Sigmoid colon (tissue), 4 donors: Measurements from ENCODE around the gene COL3A1.
A peak's percentile ranks its signal among the peaks of the same experiment; 100 is the strongest.

Source experiments
- CTCF ChIP-seq, 4 experiments: fragments of 450-650 bp in 3 of 4; fragments of 200-600 bp in 1 of 4; IDR thresholded peaks; one replicate each; pipeline ENCODE4 v1.5.1; 2016 to 2019; ENCODE audit warnings: antibody characterized with exemption in 4 of 4, mild to moderate bottlenecking in 3 of 4, moderate library complexity in 2 of 4
- EP300 ChIP-seq, 4 donors: sonication (generic); formaldehyde crosslinking; IDR thresholded peaks; one replicate each; pipeline ENCODE4 v1.6.1; 2017; ENCODE audit warnings: antibody characterized with exemption in 4 of 4
- POLR2A ChIP-seq, 2 donors: fragments of 450-650 bp; IDR thresholded peaks; one replicate each; pipeline ENCODE4 v1.6.1; 2016; ENCODE audit warnings: antibody characterized with exemption in 2 of 2, mild to moderate bottlenecking in 2 of 2, moderate library complexity in 2 of 2
- POLR2AphosphoS5 ChIP-seq, 4 donors: sonication (generic); formaldehyde crosslinking; IDR thresholded peaks; one replicate each; pipeline ENCODE4 v1.6.1; 2017; ENCODE audit warnings: antibody characterized with exemption in 4 of 4

- TF ChIP-seq POLR2AphosphoS5 (IDR thresholded peaks at IDR 0.05): peak in 2 of 4 donors; percentile 20 to 47
- TF ChIP-seq CTCF (IDR thresholded peaks at IDR 0.05): no peak
- no peak for TF ChIP-seq POLR2A (IDR thresholded peaks at IDR 0.05)
- no peak for TF ChIP-seq EP300 (IDR thresholded peaks at IDR 0.05)
These were observed 5.3 kb downstream of the COL3A1 start for GRCh38 chr2:188979187-188980114.
